Osteoblast (primary cell): ENCODE measurements around the gene AK4. TPM values are rescaled to one million over a fixed set of nuclear protein-coding genes. Genes with fewer than 3 reads are reported as not detected.

Experiments
- DNase-seq: peaks from one replicate; pipeline ENCODE4 v3.0.0; 2011; ENCODE audit warnings: low spot score, mixed read lengths; ENCODE audit not compliant: insufficient read length; ENCODE audit errors: missing footprints
- H2AFZ ChIP-seq: 2 replicates; pipeline ENCODE4 v1.6.0; 2011; ENCODE audit warnings: mild to moderate bottlenecking, low read length
- H3K27ac ChIP-seq: 2 replicates; pipeline ENCODE4 v1.5.1; 2011; ENCODE audit warnings: mild to moderate bottlenecking, low read depth, low read length, moderate library complexity
- H3K27me3 ChIP-seq: 2 replicates; pipeline ENCODE4 v1.6.0; 2012; ENCODE audit warnings: mild to moderate bottlenecking, control low read depth, inconsistent platforms, low read length, moderate library complexity; ENCODE audit not compliant: insufficient read depth
- H3K36me3 ChIP-seq: 2 replicates; pipeline ENCODE4 v1.5.1; 2011; ENCODE audit warnings: mild to moderate bottlenecking, low read length, control low read depth, moderate library complexity; ENCODE audit not compliant: insufficient read depth
- H3K4me1 ChIP-seq: 2 replicates; pipeline ENCODE4 v1.5.1; 2011; ENCODE audit warnings: mild to moderate bottlenecking, low read length, control low read depth, moderate library complexity; ENCODE audit not compliant: insufficient read depth
- H3K4me2 ChIP-seq: 2 replicates; pipeline ENCODE4 v1.6.0; 2011; ENCODE audit warnings: mild to moderate bottlenecking, low read length; ENCODE audit not compliant: insufficient read depth
- H3K4me3 ChIP-seq: fragments of 200-600 bp; sonication (generic); 3 replicates; pipeline ENCODE4 v1.5.1; 2012; ENCODE audit warnings: mild to moderate bottlenecking, low read length, inconsistent platforms; ENCODE audit not compliant: insufficient read depth
- H3K79me2 ChIP-seq: 2 replicates; pipeline ENCODE4 v1.6.0; 2012; ENCODE audit warnings: mild to moderate bottlenecking, low read length, control low read depth, inconsistent platforms; ENCODE audit not compliant: insufficient read depth
- H3K9me3 ChIP-seq: 2 replicates; pipeline ENCODE4 v1.5.1; 2011; ENCODE audit warnings: low read depth, low read length, control low read depth
- H4K20me1 ChIP-seq: 2 replicates; pipeline ENCODE4 v1.6.0; 2012; ENCODE audit warnings: mild to moderate bottlenecking, low read length, control low read depth; ENCODE audit not compliant: insufficient read depth
- CTCF ChIP-seq: IDR thresholded peaks from 2 replicates; pipeline ENCODE4 v1.5.1; 2011; ENCODE audit warnings: mild to moderate bottlenecking, low read depth, low read length, moderate library complexity; ENCODE audit errors: extremely low read depth
- total RNA-seq: library from RNA; depleted of rRNA; stranded (reverse); fragments of >200 nt; gene quantifications from 2 replicates; pipeline ENCODE4 v1.2.3, GENCODE V29; 2012

The AK4 gene
- total RNA-seq, 1 donor: 37.6 TPM

DNA sequence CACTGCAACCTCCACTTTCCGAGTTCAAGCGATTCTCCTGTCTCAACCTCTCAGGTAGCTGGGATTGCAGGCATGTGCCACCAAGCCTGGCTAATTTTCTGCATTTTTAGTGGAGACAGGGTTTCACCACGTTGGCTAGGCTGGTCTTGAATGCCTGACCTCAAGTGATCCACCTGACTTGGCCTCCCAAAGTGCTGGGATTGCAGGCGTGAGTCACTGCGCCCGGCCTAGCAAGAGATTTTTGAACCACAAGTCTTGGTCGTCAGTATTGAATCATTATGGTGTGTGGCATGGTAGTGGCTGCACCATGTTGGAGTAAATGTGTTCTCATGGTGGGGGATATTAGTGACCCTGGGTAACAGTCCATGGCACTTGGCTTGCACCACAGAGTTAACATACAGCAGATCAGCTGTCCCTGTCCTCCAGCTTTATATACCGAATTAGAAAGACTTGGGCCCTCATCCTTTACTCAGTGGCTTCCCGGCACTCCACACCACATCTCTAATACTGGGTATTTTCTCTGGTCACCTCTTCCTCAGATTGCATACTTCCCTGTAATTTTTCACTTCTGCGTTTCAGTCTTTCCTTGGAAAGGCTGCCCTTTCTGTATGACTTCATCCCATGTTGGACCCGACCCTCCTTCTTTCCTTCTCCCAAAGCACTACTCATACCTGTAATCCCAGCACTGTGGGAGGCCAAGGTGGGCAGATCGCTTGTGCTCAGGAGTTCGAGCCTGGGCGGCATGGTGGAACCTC is 25.1 kb downstream of the AK4 start:
- H3K4me3 ChIP-seq: no peak overlapping the region
- H3K79me2 ChIP-seq: no peaks in the 10 kb centered on the region
- H3K27me3 ChIP-seq: peaks cover 3% of the 10 kb centered on the region
- H2AFZ ChIP-seq: no peak overlapping the region
- H3K9me3 ChIP-seq: no peaks in the 10 kb centered on the region
- H3K4me1 ChIP-seq: peaks cover 40% of the 10 kb centered on the region
- peaks cover 4% of the 10 kb centered on the region for H4K20me1 ChIP-seq
- no peak overlapping the region for H3K4me2 ChIP-seq
- no peak overlapping the region for H3K27ac ChIP-seq
- no peak for TF ChIP-seq CTCF
- DNase-seq: no peak
- H3K36me3 ChIP-seq: no peaks in the 10 kb centered on the region

DNA sequence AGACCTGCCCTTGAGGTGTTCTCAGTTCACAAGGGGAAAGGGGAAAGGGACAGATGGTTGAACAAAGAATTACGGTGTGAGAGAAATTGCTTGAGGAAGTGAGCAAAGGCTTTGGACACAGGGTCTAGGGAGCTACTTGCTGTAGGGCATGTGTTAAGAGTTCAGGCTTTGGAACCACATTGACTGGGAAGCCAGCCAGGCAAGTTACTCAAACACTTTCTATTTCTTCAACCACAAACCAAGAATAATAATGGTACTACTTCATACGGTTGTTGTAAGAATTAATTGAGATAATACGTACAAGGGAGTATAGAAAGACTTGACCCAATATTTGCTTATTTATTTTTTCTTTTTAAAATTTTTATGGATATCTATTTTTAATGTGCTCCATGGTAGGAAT is 26.6 kb downstream of the AK4 start:
- H4K20me1 ChIP-seq: peaks cover 4% of the 10 kb centered on the region
- DNase-seq: peak; percentile 96
- H3K4me1 ChIP-seq: peaks cover 38% of the 10 kb centered on the region
- H3K4me2 ChIP-seq: peak overlapping the region; percentile 46
- no peak overlapping the region for H3K27ac ChIP-seq
- no peak for TF ChIP-seq CTCF
- no peaks in the 10 kb centered on the region for H3K36me3 ChIP-seq
- no peak overlapping the region for H2AFZ ChIP-seq
- no peaks in the 10 kb centered on the region for H3K9me3 ChIP-seq
- H3K79me2 ChIP-seq: no peaks in the 10 kb centered on the region
- peaks cover 3% of the 10 kb centered on the region for H3K27me3 ChIP-seq
- H3K4me3 ChIP-seq: no peak overlapping the region

DNA sequence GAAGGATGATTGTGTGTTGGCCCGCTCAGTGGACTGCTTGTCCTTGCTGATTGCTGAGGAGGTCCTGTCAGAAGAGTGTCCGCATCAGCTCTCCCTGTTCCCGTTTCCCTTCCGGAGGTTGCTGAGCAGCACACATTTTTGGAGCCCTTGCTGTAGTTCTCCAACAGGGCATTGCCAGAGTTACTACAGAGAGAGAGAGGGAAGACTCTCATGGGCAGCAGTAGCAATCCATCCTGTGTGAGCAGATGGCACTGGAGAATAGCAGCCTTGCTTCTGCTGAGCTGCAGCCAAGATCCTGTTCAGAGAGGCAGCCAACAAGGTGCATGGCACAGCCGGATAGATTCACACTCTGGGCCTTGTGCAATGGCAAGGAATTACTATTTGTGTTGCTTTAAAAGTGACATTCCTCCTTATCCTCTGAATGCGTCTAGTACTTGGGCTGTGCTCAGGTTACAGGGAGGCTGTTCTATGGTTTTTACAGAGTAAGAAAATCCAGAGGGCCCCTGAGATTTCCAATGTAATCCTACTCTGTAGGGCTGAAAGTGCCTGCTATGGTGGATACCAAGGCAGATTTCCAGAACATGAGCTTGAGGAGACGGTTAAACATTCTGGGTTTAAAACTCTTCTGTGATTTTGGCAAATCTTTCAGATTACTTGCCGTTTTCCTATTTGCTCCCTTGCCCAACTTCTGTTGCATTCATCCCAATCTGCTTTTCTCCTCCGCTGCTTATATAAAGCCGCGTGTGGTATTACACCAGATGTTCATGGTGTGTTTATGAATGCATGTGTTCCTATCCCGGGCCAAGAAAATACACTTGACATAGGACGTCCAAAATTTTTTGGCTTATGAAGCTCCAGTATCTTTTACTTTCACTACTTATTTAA is 27.4 kb downstream of the AK4 start:
- DNase-seq: peak; percentile 65
- peaks cover 35% of the 10 kb centered on the region for H3K4me1 ChIP-seq

More for the DNA sequence above, 27.4 kb downstream of the AK4 start:
- peaks cover 2% of the 10 kb centered on the region for H3K79me2 ChIP-seq
- no peak overlapping the region for H3K4me3 ChIP-seq
- no peak for TF ChIP-seq CTCF
- H3K36me3 ChIP-seq: no peaks in the 10 kb centered on the region
- H3K4me2 ChIP-seq: no peak overlapping the region
- H3K27ac ChIP-seq: no peak overlapping the region
- H2AFZ ChIP-seq: no peak overlapping the region
- no peaks in the 10 kb centered on the region for H3K9me3 ChIP-seq
- H3K27me3 ChIP-seq: peaks cover 3% of the 10 kb centered on the region
- peaks cover 4% of the 10 kb centered on the region for H4K20me1 ChIP-seq
